GM10266 (cell line): ENCODE data around the gene ERLIN1.

Source experiments
- DNase-seq: peaks from one replicate; pipeline ENCODE4 v3.0.0; 2012; ENCODE audit errors: extremely low spot score
- TF ChIP-seq, protein P1 (sequence below): IDR thresholded peaks from 2 replicates; pipeline ENCODE4 v1.5.1; 2012; ENCODE audit warnings: mild to moderate bottlenecking, low read depth; ENCODE audit not compliant: control insufficient read depth, insufficient read depth; ENCODE audit errors: missing control alignments

The ERLIN1 gene

DNA sequence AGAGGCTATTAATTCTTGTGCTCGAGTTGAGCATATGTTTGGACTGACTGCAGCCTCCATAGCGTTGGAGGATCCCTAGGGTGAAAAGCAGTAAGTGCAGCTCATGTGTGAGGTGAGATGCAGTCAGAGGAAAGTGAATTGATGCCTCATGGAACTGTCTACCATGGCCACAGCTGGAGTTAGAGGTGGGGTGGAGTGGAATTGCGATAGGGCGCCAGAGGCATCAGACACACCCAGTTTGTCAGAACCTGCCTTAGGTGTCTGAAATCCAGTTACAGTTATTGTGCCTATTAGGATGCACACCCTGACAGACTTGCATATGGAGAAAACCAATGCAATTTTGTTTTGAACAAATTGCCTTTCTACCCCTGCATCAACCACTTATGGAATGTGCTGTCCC is 39.4 kb downstream of the ERLIN1 start:
- TF ChIP-seq, protein P1, sequence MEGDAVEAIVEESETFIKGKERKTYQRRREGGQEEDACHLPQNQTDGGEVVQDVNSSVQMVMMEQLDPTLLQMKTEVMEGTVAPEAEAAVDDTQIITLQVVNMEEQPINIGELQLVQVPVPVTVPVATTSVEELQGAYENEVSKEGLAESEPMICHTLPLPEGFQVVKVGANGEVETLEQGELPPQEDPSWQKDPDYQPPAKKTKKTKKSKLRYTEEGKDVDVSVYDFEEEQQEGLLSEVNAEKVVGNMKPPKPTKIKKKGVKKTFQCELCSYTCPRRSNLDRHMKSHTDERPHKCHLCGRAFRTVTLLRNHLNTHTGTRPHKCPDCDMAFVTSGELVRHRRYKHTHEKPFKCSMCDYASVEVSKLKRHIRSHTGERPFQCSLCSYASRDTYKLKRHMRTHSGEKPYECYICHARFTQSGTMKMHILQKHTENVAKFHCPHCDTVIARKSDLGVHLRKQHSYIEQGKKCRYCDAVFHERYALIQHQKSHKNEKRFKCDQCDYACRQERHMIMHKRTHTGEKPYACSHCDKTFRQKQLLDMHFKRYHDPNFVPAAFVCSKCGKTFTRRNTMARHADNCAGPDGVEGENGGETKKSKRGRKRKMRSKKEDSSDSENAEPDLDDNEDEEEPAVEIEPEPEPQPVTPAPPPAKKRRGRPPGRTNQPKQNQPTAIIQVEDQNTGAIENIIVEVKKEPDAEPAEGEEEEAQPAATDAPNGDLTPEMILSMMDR, result no peak

DNA sequence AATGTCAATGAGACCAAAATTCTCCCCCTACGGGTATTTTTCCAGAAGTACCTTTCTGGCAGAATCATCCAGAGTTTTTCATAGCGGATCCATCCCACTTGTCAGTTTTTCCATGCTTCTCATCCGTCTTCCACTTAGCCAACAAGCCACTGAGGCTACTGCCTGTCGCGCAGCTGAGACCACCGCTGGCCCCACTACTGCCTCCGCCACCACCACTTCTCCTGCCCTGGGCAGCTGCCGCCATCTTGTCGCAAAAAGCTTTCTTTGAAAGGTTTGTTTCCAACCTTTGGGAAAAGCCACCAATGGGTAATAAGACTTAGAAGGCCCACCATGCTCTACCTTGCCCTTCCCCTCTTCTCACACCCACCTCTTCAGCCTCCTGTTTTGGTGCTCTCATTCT is 42.1 kb downstream of the ERLIN1 start:
- TF ChIP-seq, protein P1, result no peak
- no peak for DNase-seq

More for the DNA sequence above, 39.4 kb downstream of the ERLIN1 start:
- no peak for DNase-seq

DNA sequence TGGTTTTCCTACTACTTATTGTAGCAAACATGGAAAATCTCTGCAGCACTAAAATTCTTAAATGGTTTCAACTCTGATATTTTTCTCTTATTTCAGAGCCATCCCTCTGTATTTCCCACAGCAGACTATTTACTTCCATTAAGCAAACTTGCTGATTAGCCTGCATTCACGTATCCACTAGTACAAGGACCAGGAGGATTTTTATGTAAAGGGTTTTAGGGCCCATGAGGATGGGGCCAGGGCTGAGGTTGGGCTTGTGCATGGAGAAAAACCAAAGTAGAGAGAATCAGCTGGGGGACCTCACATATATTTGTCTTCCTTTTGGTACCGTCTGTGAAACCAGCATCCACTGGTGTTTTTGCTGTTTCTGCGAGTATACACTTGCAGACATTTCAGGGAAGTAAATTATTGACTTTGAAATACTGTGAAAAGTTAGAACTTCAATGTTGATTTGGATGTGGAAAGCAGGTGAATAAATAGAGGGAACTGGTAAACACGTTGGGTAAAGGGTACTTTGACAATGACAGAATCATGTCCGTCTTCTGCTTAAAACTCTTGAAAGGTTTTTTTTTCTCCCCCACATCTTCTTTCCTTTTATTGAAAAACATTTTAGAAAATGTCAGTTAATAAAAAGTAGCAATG is 44.3 kb downstream of the ERLIN1 start:
- no peak for DNase-seq
- TF ChIP-seq, protein P1, result no peak

DNA sequence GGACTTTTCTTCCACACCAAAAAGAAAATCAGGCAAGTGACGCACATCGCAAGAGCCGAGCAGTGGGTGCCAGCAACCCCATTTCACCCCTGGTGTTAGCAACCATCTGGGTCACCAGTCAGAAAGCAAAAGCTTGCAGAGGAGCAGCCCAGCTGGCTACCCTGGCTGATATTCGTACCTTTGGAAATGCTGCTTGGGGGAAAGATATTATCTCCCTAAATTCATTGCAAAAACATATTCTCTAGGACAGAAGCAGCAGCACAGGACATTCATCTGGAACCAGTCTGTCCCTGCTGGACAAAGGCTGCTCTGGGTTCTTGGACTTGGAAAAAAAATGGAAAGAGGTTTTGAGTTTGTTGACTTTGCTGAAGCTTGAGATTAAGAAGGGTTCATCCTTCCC is 45.8 kb downstream of the ERLIN1 start:
- TF ChIP-seq, protein P1, result no peak
- no peak for DNase-seq

DNA sequence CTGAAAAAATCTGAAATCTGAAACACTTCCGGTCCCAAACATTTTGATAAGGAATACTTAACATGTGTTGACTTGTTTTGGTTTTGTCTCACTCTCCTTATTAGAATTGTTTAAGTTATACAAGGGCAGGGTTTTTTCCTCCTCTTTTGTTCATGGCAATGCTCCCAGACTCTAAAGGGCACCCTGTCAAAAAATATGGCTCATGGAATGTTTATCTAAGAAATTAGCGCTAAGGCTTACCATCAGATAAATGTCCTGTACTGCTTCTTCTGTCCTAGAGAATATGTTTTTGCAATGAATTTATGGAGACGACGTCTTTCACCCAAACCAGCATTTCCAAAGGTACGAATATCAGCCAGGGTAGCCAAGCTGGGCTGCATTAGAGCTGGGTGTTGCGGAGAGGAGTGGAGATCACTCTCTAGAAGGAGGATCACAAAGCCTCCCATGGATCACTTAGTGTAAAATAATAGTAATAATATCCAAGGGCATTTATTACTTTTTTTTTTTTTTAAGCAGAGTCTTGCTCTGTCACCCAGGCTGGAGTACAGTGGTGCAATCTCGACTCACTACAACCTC is 46.8 kb downstream of the ERLIN1 start:
- TF ChIP-seq, protein P1, result no peak

DNA sequence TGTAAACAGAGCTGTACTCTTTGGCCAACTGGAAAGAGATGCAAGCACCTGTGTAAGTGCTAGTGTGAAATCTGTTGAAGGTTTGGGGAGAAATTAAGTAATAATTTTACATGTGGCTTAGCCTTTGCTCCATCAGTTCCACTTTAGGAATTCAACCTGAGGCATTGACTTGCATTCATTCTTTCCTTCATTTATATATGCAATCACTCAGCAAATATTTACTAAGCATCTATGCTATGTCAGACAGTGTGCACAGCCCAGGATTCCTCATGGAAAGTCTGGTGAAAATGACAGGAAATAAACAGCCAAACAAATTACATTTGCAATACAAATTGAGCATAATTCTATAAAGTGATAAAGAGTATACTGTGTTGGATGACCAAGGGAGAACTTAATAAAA is 50.3 kb downstream of the ERLIN1 start:
- no peak for DNase-seq
- TF ChIP-seq, protein P1, result no peak

More for the DNA sequence above, 46.8 kb downstream of the ERLIN1 start:
- DNase-seq, result no peak

DNA sequence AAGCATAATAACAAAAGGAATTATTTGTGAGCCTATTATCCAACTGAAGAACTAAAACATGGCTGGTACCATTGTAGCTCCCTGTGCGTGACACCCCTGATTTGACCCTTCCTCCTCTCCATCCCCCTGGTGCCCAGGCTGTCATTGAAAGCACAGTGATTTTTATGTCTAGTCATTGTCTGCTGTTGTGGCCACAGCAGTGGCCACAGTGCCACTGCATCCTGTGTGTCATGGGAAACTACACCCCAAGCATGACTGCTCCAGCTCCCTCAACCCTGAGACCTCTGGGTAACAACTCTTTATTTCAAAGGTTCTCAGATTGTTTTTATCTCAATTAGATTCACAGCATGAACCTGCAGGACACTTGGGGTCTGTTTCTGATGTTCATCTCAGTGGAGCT is 52.0 kb downstream of the ERLIN1 start:
- TF ChIP-seq, protein P1, result no peak
- no peak for DNase-seq
